SK-N-SH (cell line): ENCODE data around the gene IL20RB.
"Not testable (repeated sequence)": the region's sequence is repeated elsewhere in the genome, so short reads cannot be mapped to it uniquely, and the experiment has no call there.

Source experiments
- CTCF ChIP-seq: fragments of 200-600 bp; sonication (generic); IDR thresholded peaks from 2 replicates; pipeline ENCODE4 v1.6.1; 2017; ENCODE audit warnings: antibody characterized with exemption, mild to moderate bottlenecking, moderate library complexity
- ELF1 ChIP-seq: IDR thresholded peaks from 2 replicates; pipeline ENCODE4 v1.4.0; 2012
- GABPA ChIP-seq: IDR thresholded peaks from 2 replicates; pipeline ENCODE4 v1.4.0; 2012; ENCODE audit warnings: low read depth, mild to moderate bottlenecking
- IRF3 ChIP-seq: fragments of 150-350 bp; IDR thresholded peaks from 2 replicates; pipeline ENCODE4 v1.6.1; 2016; ENCODE audit warnings: mild to moderate bottlenecking, low read depth, low read length
- NRF1 ChIP-seq: IDR thresholded peaks from 2 replicates; pipeline ENCODE4 v1.6.1; 2012; ENCODE audit warnings: low read depth, mild to moderate bottlenecking, low read length
- RXRA ChIP-seq: IDR thresholded peaks from 2 replicates; pipeline ENCODE4 v1.4.0; 2012; ENCODE audit warnings: low read depth, mild to moderate bottlenecking, borderline replicate concordance
- TF ChIP-seq, protein P1 (sequence below): IDR thresholded peaks from 2 replicates; pipeline ENCODE4 v1.4.0; 2012; ENCODE audit warnings: low read depth, borderline replicate concordance
- TF ChIP-seq, protein P2 (sequence below): IDR thresholded peaks from 2 replicates; pipeline ENCODE4 v1.4.0; 2012; ENCODE audit warnings: low read depth
- TF ChIP-seq, protein P3 (sequence below): IDR thresholded peaks from 2 replicates; pipeline ENCODE4 v1.6.1; 2012; ENCODE audit warnings: mild to moderate bottlenecking, low read depth, low read length, moderate library complexity

DNA sequence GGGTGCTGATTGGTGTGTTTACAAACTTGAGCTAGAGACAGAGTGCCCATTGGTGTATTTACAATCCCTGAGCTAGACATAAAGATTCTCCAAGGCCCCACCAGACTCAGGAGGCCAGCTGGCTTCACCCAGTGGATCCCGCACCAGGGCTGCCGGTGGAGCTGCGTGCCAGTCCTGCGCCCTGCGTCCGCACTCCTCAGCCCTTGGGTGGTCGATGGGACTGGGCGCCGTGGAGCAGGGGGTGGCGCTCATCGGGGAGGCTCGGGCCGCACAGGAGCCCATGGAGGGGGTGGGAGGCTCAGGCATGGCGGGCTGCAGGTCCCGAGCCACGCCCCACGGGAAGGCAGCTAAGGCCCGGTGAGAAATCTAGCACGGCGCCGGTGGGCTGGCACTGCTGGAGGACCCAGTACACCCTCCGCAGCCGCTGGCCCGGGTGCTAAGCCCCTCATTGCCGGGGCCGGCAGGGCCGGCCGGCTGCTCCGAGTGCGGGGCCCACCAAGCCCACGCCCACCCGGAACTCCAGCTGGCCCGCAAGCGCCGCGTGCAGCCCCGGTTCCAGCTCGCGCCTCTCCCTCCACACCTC lies 29.7 kb downstream of the IL20RB start:
- not testable (repeated sequence) for TF ChIP-seq NRF1, ELF1, RXRA, CTCF, IRF3, GABPA
- TF ChIP-seq, protein P1, sequence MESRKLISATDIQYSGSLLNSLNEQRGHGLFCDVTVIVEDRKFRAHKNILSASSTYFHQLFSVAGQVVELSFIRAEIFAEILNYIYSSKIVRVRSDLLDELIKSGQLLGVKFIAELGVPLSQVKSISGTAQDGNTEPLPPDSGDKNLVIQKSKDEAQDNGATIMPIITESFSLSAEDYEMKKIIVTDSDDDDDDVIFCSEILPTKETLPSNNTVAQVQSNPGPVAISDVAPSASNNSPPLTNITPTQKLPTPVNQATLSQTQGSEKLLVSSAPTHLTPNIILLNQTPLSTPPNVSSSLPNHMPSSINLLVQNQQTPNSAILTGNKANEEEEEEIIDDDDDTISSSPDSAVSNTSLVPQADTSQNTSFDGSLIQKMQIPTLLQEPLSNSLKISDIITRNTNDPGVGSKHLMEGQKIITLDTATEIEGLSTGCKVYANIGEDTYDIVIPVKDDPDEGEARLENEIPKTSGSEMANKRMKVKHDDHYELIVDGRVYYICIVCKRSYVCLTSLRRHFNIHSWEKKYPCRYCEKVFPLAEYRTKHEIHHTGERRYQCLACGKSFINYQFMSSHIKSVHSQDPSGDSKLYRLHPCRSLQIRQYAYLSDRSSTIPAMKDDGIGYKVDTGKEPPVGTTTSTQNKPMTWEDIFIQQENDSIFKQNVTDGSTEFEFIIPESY: not testable (repeated sequence)
- TF ChIP-seq, protein P2, sequence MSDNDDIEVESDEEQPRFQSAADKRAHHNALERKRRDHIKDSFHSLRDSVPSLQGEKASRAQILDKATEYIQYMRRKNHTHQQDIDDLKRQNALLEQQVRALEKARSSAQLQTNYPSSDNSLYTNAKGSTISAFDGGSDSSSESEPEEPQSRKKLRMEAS: not testable (repeated sequence)
- TF ChIP-seq, protein P3, sequence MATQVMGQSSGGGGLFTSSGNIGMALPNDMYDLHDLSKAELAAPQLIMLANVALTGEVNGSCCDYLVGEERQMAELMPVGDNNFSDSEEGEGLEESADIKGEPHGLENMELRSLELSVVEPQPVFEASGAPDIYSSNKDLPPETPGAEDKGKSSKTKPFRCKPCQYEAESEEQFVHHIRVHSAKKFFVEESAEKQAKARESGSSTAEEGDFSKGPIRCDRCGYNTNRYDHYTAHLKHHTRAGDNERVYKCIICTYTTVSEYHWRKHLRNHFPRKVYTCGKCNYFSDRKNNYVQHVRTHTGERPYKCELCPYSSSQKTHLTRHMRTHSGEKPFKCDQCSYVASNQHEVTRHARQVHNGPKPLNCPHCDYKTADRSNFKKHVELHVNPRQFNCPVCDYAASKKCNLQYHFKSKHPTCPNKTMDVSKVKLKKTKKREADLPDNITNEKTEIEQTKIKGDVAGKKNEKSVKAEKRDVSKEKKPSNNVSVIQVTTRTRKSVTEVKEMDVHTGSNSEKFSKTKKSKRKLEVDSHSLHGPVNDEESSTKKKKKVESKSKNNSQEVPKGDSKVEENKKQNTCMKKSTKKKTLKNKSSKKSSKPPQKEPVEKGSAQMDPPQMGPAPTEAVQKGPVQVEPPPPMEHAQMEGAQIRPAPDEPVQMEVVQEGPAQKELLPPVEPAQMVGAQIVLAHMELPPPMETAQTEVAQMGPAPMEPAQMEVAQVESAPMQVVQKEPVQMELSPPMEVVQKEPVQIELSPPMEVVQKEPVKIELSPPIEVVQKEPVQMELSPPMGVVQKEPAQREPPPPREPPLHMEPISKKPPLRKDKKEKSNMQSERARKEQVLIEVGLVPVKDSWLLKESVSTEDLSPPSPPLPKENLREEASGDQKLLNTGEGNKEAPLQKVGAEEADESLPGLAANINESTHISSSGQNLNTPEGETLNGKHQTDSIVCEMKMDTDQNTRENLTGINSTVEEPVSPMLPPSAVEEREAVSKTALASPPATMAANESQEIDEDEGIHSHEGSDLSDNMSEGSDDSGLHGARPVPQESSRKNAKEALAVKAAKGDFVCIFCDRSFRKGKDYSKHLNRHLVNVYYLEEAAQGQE: not testable (repeated sequence)
